Measurements from ENCODE around the gene PRXL2A.

The PRXL2A gene

DNA sequence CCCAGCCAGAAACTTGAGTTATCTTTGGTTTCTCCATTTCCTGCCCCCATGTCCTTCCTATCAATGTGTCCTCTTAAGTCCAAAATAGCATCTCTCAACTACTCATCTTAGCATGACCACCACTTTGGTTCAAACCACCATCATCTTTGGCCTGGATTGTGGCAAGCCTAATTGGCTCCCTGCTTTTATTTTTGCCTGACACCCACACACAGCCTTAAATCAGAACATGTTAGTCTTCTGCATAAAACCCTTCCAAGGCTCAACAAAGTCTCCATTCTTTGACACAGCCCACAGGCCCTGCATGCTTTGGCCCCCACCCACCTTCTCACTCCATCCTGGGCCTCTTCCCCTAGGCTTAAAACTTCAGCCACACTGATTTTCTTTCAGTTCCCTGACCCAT is 43.7 kb downstream of the PRXL2A start:
- no peaks in the 10 kb centered on the region for H3K9me3 ChIP-seq (ENCODE audit: control insufficient read depth, low read length)
- H3K9ac ChIP-seq (ENCODE audit: low read length): no peak overlapping the region
- no peaks in the 10 kb centered on the region for H3K27me3 ChIP-seq (ENCODE audit: control insufficient read depth, insufficient read depth, low read length)
- peaks cover 14% of the 10 kb centered on the region for H3K4me1 ChIP-seq (ENCODE audit: control insufficient read depth, insufficient read depth, low read length)
- no peaks in the 10 kb centered on the region for H3K36me3 ChIP-seq (ENCODE audit: control insufficient read depth, insufficient read depth, low read length)
- H3K4me3 ChIP-seq (ENCODE audit: low read length): no peak overlapping the region

DNA sequence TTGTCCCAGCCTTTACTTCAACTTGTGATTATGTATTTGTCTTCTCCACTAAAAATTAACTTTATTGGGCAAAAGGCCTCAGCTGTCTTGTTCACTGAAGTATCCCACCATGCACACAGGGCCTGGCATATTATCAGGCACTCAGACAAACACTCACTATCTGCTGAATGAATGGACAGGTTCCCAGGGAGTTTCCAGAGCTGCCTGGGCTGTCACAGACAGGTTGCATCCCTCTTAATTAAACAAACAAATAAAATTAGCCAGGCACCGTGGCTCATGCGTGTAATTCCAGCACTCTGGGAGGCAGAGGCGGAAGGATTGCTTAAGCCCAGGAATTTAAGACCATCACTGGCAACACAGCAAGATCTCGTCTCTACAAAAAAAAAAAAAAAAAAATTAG is 44.3 kb downstream of the PRXL2A start:
- Histone ChIP-seq H3K4me1 (ENCODE audit: control insufficient read depth, insufficient read depth, low read length) (peaks cover 20% of the 10 kb centered on the region), H3K4me3 (ENCODE audit: low read length) (no peak overlapping the region), H3K36me3 (ENCODE audit: control insufficient read depth, insufficient read depth, low read length) (no peaks in the 10 kb centered on the region), H3K9ac (ENCODE audit: low read length) (no peak overlapping the region), H3K27me3 (ENCODE audit: control insufficient read depth, insufficient read depth, low read length) (no peaks in the 10 kb centered on the region), H3K9me3 (ENCODE audit: control insufficient read depth, low read length) (no peaks in the 10 kb centered on the region)

DNA sequence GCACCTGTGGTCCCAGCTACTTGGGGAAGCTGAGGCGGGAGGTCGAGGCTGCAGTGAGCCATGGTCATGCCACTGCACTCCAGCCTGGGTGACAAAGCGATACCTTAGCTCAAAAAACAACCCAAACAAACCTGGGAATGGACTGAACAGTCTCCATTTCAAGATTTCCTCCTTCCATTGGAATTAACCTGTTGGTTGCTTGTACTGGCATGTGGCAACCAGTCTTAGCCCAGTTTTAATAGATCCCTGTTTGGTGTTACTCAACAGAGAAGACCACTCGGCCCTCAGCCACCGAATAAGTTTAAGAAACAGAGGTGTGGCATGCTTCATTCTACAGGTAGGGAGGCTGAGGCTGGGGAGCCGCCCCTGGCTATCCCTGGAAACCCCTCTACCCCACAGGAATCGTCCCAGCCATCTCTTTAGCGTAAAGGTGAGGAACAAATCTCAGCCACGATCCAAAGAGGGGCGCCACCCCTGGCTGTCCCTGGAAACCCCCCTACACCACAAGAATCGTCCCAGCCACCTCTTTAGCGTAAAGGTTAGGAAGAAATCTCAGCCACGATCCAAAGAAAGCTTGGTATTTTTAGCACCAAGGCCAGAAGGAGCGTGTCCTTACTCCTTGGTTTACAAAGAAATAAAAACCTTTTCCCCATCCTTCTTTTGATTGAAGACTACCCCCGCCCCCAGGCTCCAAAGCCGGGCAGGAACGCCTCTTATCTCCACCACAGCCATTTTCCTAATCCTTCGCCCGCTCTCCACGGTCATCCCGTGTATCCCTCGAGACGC is 44.9 kb downstream of the PRXL2A start:
- H3K4me3 ChIP-seq (ENCODE audit: low read length): no peak overlapping the region
- H3K4me1 ChIP-seq (ENCODE audit: control insufficient read depth, insufficient read depth, low read length): peaks cover 26% of the 10 kb centered on the region
- H3K9me3 ChIP-seq (ENCODE audit: control insufficient read depth, low read length): no peaks in the 10 kb centered on the region
- H3K9ac ChIP-seq (ENCODE audit: low read length): peak overlapping the region; percentile 29
- no peaks in the 10 kb centered on the region for H3K36me3 ChIP-seq (ENCODE audit: control insufficient read depth, insufficient read depth, low read length)
- no peaks in the 10 kb centered on the region for H3K27me3 ChIP-seq (ENCODE audit: control insufficient read depth, insufficient read depth, low read length)

DNA sequence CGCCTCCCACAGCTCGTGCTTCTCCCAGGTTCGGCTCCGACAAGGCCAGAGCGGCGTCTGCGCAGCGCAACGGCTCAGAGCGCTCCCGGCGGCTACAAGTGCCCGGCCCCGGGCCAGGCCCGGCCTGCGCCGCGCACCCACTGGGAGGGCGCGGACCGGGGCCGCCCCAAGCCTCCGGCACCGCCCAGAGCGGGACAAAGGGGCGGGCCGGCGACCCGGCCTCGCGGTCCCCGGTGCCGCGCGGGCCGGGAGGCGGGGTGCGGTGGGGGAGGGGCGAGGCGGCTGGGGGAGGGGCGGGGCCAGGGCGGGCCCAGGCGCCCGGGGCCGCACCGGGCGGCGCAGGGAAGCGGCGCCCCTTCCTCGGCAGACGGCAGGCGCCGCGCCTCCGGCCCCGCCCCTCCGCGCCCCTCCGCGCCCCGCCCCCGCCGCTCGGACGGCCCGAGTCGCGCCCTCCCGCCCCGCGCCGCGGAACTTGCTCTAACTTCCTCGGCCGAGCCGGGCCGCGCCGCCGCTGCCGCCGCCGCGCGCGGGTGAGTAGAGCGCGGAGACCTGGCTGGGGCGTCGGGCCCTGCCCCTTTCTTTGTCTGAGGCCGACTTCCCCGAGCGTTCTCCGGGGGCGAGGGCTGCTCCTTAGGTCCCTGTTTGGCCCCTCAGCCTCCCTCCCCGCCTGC is 45.6 kb downstream of the PRXL2A start, which contains the start of gene TSPAN14:
Gene TSPAN14 (plus strand): TSS at position 469 of the 671 bp plus-strand sequence. CDS start 34,924 bp downstream, outside the sequence.
- H3K4me3 ChIP-seq (ENCODE audit: low read length): peak within 1 kb of the TSS; percentile 28
- H3K9ac ChIP-seq (ENCODE audit: low read length): peak within 1 kb of the TSS; percentile 92
- H3K36me3 ChIP-seq (ENCODE audit: control insufficient read depth, insufficient read depth, low read length): no peaks in the 10 kb centered on the region
- no peaks in the 10 kb centered on the region for H3K9me3 ChIP-seq (ENCODE audit: control insufficient read depth, low read length)
- peaks cover 33% of the 10 kb centered on the region for H3K4me1 ChIP-seq (ENCODE audit: control insufficient read depth, insufficient read depth, low read length)
- H3K27me3 ChIP-seq (ENCODE audit: control insufficient read depth, insufficient read depth, low read length): no peaks in the 10 kb centered on the region

DNA sequence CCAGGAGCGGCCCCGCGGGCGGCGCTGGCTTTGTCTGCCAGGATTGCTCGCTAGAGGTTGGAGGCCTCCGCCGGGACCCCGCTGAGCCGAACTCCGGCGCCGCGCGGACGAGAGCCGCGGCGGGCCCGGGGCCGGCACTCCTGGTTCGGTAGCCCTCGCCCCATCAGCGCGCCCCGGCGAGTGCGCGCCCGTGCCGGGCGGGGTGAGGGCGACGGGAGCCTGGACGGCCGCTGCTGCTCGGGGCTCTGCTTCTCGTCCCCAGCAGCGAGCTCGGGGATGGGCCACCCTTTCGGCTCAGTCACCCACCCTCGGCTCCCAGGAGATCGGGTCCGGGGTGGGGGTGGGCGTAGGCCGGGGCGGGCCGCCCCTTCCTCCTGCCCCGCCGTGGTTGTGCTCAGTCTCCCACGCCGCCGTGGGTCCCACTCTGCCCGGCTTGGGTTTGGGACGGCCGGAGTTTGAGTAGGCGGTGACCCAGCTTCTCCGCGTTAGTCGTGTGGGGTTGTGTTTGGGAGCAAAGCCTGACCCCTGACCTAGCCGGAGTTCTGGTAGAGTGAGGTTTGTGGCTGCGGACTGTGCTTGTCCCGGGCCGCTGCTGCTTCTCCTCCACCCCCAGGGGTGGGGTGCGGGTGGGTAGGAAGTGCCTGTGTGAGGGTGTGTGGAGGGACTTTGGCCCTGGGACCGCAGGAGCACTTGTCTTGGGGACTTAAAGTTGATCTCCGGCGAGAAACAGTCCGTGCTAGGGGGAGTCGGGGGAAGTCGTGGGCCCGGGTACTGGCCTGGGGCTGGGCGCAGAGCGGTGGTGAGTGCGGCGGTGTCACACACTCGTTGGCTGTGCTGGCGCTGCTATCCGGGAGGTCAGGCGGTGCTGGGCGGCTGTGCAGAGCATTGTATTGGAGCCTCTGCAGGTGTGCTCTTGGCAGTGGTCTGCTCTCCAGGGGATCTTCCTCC is 46.4 kb downstream of the PRXL2A start:
- Histone ChIP-seq H3K9ac (ENCODE audit: low read length) (peak overlapping the region; percentile 92), H3K4me3 (ENCODE audit: low read length) (peak overlapping the region; percentile 28), H3K27me3 (ENCODE audit: control insufficient read depth, insufficient read depth, low read length) (no peaks in the 10 kb centered on the region), H3K4me1 (ENCODE audit: control insufficient read depth, insufficient read depth, low read length) (peaks cover 41% of the 10 kb centered on the region), H3K36me3 (ENCODE audit: control insufficient read depth, insufficient read depth, low read length) (no peaks in the 10 kb centered on the region), H3K9me3 (ENCODE audit: control insufficient read depth, low read length) (no peaks in the 10 kb centered on the region)

DNA sequence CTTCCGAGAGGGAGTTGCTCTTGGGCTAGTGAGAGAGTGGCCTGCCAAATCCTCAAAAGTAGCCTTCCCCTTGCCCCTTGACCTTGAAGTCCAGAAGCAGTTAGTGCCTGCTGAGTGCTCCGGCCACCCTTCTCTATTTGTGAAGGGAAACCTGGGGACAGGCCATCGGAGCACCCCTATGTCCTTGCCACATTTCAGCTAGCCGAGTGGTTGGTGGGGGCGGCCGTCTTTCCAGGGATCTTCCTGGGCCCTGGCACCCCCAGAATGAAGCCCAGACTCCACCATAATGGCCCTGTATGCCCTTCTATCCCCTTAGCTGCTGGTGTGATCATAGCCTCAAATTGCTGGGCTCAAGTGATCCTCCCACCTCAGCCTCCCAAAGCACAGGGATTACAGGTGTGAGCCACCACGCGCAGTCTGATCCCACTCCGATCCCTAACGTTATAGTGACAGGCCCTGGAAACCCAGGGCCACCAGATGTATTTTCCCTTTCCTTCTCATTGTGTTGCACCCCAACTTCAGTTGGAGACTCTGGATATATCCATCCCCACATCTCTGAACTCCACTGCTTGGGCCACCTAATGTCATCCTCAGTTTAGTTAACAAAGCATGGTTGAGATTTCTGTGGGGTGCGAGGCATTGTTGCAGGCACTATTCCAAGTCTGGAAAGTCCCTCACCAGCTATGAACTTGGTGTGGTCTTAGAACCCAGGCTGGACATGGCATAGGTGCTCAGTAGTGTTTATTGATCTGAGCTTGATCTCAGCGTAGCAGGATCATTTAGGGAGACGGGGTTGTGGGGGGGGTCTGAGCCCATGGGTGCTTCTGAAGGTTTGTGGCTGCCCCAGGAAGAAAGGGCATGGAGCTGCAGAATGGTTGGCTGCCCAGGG is 47.4 kb downstream of the PRXL2A start:
- peaks cover 50% of the 10 kb centered on the region for H3K4me1 ChIP-seq (ENCODE audit: control insufficient read depth, insufficient read depth, low read length)
- H3K4me3 ChIP-seq (ENCODE audit: low read length): peak overlapping the region; percentile 28
- H3K27me3 ChIP-seq (ENCODE audit: control insufficient read depth, insufficient read depth, low read length): no peaks in the 10 kb centered on the region
- H3K36me3 ChIP-seq (ENCODE audit: control insufficient read depth, insufficient read depth, low read length): no peaks in the 10 kb centered on the region
- H3K9ac ChIP-seq (ENCODE audit: low read length): peak overlapping the region; percentile 92
- H3K9me3 ChIP-seq (ENCODE audit: control insufficient read depth, low read length): no peaks in the 10 kb centered on the region

DNA sequence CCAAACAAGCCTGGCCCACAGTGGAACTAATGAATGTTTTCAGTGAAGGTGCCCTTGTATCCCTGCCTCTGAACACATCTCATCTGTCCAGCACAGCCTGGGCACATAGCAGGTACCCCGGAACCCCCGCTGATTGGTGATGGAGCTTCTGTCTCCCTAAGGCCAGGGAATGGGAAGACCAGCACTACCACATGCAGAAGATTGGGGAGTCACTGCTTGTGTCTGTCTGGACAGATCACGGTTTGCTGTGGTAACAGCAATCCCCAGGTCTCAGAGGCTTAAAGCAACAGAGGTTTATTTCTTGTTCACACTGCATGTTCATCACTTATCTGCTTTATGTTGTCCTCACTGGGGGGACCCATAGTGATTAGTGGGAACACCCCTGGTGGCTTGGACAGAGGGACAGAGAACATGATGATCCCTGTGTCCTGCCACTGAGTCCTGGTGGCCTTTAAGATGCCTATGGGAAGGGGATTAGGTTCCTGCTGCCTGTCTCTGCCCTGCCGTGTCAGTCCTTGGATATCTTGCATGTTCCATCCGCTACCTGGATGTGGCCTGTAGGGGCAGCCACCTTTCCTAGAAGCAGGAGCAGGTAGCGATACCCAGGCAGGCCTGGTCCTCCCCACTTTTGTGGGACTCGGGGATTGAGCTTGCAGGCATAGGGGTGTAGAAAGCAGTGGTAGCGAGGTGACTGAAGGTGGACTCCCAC is 49.4 kb downstream of the PRXL2A start:
- H3K9me3 ChIP-seq (ENCODE audit: control insufficient read depth, low read length): no peaks in the 10 kb centered on the region
- no peaks in the 10 kb centered on the region for H3K36me3 ChIP-seq (ENCODE audit: control insufficient read depth, insufficient read depth, low read length)
- peak overlapping the region; percentile 6 for H3K9ac ChIP-seq (ENCODE audit: low read length)
- H3K4me1 ChIP-seq (ENCODE audit: control insufficient read depth, insufficient read depth, low read length): peaks cover 70% of the 10 kb centered on the region
- no peaks in the 10 kb centered on the region for H3K27me3 ChIP-seq (ENCODE audit: control insufficient read depth, insufficient read depth, low read length)
- no peak overlapping the region for H3K4me3 ChIP-seq (ENCODE audit: low read length)

DNA sequence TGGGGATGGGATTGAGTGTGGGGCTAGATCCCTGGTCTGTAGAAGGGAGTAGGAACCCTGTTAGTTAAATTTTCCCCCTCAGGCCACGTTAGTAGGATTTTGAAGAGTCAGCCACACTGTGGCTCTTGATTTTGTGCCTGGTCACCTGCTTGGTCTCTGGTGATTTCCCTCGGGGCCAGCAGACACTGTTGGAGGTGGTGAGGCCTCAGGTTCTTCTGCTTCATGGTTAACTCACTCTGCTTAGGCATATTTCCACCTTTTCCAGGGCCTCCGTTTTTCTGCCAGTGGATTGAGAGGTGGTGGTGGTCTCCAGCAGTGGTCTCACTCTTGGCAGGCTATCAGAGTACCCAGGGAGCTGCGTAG is 49.9 kb downstream of the PRXL2A start:
- H3K36me3 ChIP-seq (ENCODE audit: control insufficient read depth, insufficient read depth, low read length): no peaks in the 10 kb centered on the region
- H3K4me1 ChIP-seq (ENCODE audit: control insufficient read depth, insufficient read depth, low read length): peaks cover 75% of the 10 kb centered on the region
- peak overlapping the region; percentile 6 for H3K9ac ChIP-seq (ENCODE audit: low read length)
- H3K27me3 ChIP-seq (ENCODE audit: control insufficient read depth, insufficient read depth, low read length): no peaks in the 10 kb centered on the region
- no peaks in the 10 kb centered on the region for H3K9me3 ChIP-seq (ENCODE audit: control insufficient read depth, low read length)
- no peak overlapping the region for H3K4me3 ChIP-seq (ENCODE audit: low read length)

DNA sequence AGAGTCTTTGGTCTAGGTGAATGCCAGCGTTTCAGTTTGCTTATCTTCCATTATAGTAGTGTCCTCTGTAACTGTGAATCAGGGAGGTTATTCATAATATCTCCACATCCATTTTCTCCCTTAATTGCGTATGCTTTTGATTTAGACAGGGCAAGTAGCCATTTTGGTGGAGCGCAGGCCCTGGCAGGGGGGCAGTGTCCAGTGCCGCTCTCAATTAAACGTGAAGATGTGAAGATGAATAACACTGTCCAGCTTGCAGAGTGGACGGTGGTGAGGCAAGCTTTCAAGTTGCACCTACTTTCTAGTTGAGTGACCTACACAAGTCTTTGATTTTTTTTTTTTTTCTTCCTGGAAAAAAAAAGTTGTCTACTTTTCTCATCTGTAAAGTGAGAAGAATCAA is 50.3 kb downstream of the PRXL2A start:
- Histone ChIP-seq H3K4me1 (ENCODE audit: control insufficient read depth, insufficient read depth, low read length) (peaks cover 79% of the 10 kb centered on the region), H3K27me3 (ENCODE audit: control insufficient read depth, insufficient read depth, low read length) (no peaks in the 10 kb centered on the region), H3K4me3 (ENCODE audit: low read length) (no peak overlapping the region), H3K36me3 (ENCODE audit: control insufficient read depth, insufficient read depth, low read length) (no peaks in the 10 kb centered on the region), H3K9me3 (ENCODE audit: control insufficient read depth, low read length) (no peaks in the 10 kb centered on the region), H3K9ac (ENCODE audit: low read length) (peak overlapping the region; percentile 42)

DNA sequence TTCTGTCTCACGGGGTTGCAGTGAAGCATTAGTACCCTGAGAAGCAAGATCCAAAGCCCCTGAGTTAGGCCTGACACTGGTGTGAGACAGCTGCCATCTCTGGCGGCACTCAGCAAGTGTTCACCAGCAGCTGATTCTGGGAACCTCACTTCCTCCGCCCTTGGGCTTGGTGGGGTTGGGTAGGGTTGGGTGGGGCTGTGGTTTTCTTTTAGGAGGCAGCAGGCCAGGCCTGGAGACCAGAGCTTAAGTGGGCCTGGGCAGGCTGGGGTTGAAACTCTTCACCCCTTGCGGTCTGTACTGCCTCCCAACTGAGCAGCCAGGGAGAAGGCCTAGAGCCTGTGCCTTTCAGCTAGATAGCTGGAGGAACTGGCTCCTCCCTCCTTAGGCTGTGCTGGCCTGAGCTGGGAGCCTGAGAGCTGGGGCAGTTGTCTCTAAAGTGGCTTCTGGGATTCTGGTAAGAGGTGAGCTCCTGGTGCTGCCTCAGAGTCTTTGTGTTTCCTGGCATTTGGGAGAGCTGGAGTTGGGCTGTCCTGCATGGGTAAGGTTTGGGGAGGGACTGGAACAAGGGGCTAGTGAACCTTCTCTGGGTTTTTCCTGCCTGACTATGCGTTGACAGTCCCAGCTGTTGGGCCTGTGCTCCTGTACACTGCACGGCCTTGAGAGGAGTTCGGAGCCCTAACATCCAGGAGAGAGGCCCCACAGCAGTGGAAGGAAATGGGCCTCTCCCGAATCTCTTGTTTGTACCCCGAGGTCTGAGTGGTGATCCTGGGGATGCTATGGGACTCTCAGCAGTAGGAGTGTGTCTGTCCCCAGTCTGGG is 50.9 kb downstream of the PRXL2A start:
- Histone ChIP-seq H3K9me3 (ENCODE audit: control insufficient read depth, low read length) (no peaks in the 10 kb centered on the region), H3K4me3 (ENCODE audit: low read length) (no peak overlapping the region), H3K27me3 (ENCODE audit: control insufficient read depth, insufficient read depth, low read length) (no peaks in the 10 kb centered on the region), H3K9ac (ENCODE audit: low read length) (peak overlapping the region; percentile 42), H3K36me3 (ENCODE audit: control insufficient read depth, insufficient read depth, low read length) (no peaks in the 10 kb centered on the region), H3K4me1 (ENCODE audit: control insufficient read depth, insufficient read depth, low read length) (peaks cover 85% of the 10 kb centered on the region)

Data from mucosa of stomach (tissue), 1 donor.